CD4-positive, alpha-beta T cell treated with Interleukin-17A for 4 hours (primary cell): ENCODE results near the gene JUND.
A peak's percentile ranks its signal among the peaks of the same experiment; 100 is the strongest.

Source experiments
- DNase-seq: peaks from one replicate; pipeline ENCODE4 v3.0.0-alpha.2; 2020; ENCODE audit warnings: mixed read lengths

The JUND gene

DNA sequence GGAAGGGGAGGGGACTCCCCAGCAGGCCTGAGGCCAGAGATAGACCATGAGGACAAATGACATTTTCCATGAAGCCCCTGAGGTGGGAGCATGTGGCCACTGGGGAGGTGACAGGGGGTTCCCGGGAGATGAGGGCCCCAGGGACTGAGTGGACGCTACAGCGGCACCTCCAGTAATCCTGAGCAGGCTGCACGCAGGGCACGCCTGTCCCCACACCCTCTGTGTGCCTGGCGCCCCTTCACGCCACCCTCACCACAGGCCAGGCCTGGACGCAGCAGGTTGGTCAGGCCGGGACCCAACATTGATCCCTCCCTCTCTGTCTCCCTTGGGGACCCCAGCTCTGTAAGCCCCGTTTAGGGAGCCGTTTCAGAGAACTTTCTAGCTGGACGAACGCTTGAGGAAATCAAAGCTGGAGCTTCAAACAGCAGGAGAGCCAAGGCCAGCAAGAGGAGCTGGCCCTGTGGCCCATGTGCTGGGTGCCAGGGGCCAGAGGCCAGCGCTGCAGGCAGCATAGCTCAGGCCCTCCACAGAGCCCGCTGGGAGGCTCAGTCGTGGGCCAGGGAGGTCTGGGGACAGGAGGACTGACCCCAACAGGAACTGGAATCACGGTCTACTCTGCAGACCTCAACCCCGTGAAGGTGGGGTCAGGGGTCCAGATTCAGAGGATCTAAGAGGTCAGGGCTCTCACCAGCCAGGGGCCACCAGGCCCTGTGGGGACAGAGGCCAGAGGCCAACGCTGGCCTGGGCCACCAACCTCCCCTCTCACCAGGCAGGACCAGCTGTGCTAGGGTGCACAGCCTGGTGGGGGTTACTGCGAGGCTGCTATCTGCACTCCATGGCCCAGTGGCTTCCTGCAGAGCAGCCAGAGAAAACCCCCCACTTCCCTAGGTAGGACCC is 26.9 kb upstream of the JUND start:
- DNase-seq: no peak

DNA sequence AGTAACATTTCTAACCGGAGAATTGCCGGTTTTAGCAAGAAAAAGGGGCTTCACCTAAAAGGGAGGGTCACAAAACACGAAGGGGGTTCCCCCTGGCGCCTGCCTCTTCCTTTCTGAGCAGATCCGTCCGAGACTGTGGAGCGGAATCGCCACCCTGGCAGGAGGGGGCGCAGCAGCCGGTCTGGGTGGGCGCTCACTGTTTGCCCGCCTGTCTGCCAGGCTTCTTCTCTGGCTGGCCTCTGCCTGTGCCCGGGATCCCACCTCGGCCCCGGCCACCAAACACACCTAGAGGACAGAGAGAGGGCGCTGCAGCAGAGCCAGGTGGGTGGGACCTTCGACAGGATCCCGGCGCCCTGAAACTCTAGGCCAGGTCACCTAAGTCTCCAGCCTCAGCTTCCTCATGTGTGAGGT is 25.9 kb upstream of the JUND start:
- DNase-seq: peak; percentile 33

DNA sequence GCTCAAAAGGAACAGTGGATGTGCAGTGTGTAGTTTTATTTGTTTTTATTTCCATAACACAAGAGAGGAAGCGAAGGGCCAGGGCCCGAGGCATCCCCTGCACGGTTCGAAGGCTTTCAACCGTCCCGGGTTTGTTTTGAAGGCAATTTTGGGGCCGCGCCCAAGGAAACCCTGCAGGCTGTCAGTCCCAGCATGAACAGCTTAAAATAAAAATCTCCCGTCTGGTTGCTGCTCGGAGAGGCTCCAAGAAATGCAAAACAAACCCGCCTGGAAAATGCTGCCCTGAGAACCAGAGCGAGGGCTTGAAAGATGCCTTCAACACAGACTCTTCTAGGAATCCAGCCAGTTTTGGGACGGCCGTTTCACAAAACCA is 25.5 kb upstream of the JUND start:
- DNase-seq: peak; percentile 54

DNA sequence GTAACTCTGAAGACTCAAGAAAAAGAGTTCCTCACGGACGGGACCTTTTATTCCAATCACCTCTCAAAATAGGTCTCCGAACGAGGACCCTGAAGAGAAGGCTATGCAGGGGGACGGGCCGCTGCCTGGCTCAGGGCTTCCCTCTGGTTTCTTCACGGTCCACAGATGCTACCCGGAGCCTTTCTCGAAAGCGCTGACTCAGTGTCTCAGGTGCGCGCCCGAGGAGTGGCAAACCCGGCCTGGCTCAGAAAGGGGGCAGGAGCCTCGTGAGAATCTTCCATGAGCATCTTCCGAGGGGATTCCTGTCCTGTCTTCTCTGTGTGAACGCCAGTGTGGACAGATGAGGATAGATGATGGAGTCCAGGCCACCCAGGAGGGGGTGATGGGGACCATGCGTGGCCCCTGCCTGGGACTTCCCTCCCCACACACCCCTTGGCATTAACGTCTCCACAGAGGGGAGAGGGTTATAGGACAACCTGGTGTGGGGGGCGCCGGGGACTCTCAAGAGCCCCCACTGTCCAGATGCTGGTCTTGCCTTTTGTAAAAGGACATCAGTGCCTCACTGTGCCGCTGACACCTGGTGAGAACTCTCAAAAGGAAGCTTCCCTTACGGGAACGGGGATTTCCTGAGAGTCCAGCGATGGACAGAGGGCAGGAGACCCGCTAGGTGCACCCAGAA is 24.9 kb upstream of the JUND start:
- peak; percentile 35 for DNase-seq

DNA sequence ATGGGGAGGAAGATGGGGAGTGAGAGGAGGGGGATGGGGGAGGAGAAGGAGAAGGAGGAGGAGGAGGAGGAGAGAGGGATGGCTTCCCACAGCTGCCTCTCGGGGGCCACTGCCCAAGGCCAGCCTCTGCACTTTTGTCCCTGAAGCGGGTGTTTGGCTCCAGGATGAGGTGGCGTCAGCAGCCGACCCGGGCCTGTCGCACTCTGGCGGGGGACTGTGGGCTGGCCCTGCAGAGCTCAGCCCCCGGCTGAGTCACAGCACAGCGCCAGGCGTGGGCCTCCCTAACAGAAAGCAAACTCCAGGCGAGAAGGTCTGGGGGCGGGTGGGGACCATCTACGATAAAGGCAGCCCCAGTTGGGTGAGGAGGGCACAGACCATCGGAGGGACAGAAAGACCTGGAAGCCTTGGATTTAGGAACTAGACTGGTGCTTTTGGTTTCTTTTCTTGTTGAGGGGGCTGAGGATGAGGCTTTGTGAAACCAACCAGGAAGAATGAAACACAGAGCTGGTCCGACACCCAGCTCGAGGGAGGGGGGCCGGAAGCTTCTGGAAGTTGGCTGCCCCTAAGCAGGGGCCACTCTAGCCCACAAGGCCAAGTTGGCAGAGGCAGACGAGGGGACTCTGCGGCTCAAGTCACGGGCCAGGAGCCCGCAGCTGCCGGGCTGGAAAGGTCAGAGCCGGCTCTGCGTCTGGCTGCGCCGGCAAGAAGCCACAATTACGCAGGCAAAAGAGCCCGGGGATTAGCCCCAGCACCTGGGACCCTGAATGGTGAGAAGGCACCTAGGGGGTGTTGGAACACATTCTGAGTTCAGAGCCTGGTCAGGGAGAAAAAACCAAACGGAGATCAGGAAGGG is 23.3 kb upstream of the JUND start:
- DNase-seq: peak; percentile 90

DNA sequence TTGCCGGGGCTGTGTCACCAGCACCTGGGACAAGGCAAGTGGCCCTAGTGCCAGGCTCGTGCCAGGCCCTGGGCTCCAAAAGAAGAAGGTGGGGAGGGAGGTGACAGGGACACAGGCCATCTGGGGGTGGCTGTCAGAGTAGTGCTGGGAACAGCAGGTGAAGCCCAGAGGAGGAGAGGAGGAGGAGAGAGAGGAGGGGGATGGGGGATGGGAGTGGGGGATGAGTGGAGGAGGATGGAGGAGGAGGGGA is 22.7 kb upstream of the JUND start:
- peak; percentile 45 for DNase-seq

DNA sequence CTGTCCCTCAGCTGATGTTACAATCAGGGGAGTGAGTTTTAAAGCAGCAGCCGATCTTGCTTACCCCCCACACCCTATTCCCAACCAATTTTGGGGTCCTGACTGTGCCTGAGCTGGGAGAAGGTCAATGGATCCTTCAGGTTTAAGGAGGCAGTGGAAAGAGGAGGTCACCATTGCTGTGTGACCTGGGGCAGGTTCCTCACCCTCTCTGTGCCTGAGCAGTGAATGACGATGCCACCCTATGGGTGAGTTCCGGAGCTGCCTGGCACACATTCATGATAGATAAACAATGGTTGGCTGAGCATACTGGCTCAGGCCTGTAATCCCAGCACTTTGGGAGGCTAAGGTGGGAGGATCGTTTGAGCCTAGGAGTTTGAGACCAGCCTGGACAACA is 20.3 kb upstream of the JUND start:
- DNase-seq: no peak

DNA sequence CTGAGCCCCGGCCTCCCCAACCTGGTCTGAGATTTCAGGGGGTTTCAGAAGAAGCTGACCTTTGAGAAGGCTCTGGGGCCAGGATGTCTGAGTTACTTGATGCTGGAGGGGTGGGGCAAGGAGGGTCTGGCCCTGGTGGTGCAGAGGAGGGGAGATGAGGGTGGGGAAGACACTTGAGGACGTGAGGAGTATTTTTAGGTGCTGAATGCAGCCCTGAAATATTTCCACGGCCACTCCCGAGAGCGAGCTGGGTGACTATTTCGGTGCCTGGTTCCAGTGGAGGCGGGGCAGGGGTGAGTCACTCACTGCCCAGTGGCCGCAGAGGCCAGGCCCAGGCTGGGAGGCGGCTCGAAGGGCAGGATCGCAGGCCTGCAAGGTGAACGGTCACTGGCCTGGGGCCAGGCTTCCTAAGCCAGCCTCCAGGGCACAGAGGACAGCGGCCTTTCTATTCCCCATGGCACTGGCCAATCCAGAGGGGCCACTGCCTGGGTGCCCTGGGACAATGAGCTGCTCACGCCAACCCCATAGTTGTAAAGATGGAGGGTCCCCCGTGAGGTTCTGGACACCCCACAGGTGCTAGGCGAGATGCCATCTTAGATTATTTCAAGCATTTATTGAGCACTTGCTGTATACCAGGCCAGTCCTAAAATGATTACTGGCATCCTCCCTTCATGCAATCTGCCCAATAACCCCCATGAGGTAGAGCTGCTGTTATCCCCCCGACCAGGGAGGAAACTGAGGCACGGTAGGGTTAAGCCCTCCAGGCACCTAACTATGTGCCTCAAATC is 19.7 kb upstream of the JUND start:
- DNase-seq: no peak

DNA sequence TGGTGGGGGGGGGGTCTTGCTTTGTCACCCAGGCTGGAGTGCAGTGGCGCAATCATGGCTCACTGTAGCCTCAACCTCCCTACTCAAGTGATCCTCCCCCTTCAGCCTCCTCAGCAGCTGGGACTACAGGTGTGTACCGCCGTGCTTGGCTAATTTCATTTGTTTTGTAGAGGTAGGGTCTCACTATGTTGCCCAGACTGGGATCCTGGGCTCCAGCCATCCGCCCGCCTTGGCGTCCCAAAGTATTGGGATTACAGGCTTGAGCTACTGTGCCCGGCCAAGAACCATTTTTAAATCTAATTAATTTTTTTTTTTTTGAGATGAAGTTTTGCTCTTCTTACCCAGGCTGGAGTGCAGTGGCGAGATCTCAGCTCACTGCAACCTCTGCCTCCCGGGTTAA is 18.2 kb upstream of the JUND start:
- no peak for DNase-seq

DNA sequence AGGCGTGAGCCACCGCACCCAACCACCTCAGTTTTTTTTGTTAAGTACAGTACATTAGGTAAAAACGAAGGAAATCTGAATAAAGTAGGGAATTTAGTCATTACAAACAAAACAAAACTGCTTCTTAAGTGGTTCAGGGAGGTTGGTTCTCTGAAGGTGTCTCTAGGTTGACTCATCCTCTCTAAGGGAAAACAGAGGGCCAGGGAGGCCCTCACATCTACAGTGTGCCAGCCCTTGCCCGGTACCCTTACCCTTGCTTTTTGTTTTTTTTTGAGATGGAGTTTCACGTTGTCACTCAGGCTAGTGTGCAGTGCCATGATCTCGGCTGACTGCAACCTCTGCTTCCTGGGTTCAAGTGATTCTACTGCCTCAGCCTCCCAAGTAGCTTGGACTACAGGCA is 17.2 kb upstream of the JUND start:
- DNase-seq: no peak

DNA sequence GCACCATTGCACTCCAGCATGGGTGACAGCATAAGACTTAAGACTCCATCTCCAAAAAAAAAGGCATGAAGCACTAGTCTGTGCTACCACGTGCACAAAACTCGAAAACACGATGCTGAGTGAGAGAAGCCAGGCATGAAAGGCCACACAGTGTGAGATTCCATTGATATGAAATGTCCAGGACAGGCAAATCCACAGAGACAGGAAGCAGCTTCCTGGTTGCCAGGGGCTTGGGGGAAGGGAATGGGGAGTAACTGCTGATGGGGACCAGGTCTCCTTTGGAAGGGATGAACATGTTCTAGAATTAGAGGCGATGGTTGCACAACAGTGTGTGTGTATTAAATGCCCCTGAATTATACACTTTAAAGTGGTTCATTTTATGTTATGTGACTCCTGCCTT is 15.9 kb upstream of the JUND start:
- DNase-seq: no peak

DNA sequence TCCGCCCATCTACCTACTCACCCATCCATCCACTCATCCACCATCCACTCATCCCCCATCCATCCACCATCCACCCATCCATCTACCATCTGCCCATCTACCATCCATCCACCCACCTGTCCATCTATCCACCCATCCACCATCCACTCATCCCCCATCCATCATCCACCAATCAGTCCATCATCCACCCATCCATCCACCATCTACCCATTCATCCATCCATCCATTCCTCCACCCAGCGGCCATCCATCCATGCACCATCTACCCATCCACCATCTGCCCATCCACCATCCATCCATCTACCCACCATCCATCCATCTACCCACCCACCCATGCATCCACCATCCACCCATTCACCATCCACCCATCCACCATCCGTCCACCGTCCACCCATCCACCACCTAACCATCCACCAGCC is 13.6 kb upstream of the JUND start:
- DNase-seq: no peak

DNA sequence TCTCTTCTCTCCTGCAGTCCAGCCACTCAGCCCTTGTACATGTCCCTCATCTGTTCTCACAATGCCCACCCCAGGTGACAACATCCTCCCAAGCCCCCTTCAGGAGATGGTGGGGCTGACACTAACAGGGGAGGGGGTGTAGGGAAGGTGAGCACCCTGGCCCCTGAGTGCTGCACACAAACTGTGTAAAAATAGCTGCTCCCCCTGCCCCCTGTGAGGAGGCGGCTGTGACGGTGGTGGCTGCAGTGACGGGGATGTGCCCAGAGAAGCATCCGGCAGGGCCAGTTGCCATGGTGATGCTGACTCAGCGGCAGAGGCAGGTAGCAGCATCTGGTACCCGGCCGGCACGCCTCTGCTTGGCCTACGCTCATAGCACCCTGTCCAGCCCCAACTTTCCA is 13.0 kb upstream of the JUND start:
- DNase-seq: peak; percentile 97

DNA sequence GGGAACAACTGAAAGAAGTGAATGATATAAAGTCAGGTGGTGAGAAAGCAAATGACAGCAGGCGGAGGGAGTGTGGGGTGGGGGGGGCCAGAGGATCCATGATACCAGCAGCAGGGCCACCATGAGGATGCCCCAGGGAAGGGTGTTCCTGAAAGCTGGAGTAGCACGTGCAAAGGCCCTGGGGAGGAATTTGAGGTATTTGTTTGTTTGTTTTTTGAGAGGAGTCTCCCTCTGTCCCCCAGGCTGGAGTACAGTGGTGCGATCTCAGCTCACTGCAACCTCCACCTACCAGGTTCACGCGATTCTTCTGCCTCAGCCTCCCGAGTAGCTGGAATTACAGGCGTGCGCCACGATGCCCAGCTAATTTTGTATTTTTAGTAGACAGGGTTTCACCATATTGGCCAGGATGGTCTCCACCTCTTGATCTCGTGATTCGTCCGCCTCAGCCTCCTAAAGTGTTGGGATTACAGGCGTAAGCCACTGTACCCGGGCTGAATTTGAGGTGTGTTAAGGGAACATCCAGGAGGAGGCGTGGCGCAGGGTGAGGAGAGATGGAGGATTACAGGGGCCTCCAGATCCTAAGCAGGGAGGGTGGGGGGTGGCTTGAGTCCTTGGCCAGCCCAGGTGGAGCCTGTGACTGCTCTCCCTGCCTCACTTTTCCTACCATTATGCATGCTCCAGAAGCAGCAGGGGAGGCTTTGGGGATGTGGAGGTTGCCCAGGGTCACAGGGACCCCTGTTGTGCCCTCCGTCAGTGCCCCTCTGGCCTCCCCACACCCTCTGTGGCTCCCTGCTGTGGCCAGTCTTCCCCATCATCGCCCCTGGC is 12.4 kb upstream of the JUND start:
- DNase-seq: no peak

DNA sequence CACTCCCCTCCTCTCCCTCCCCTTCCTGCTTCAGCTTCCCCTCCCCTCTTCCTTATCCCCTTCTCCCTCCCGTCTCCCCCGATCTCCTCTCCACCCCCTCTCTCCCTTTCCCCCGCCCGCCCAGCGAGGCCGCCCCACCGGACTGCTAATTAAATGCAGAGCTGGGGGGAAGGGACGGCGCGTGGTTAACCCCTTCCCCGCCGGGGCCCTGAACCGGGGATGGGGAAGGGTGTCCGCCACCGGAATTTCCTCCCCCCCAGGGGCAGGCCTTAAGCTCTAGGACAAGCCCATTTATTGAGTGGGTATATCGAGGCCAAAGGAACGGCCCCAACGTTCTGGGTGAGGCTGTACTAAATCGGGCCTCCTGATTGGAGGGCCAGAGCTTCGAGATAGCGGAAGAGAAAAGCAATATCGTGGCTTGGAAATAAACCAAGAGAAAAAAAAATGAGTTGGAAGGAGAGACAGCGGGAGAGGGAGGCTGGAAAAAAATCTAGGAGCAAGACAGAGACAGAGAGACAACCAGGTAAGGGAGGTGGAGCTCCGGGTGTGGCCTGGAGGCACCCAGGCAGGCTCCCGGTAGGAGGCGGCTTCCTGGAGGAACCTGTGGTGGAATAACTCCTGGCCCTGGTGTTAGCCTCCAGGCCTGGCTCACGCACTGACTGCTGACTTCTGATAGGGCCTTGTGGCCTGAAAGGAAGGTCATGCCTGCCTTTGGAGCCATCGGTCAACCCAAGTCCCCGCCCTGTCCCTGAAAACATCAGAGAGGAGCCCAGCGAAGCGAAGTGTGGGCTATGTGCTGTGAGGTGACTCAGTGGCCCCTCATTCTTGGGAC is 11.6 kb upstream of the JUND start:
- peak; percentile 42 for DNase-seq

DNA sequence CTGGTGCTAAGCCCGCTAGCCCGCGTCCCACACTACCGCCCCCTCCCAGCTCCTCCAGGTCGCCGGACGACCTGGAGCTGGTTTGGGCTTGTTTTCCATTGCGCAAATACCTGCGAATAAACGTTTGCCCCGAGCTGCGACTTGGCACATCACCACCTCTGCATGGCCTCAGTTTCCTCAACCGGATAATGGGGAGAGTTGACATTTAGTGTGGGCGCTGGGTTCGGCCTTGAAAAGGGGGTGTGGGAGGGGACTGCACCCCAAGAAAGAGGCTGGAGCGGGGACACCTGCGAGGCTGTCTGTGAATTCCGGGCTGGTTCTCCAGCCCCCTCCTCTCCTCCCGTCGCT is 11.0 kb upstream of the JUND start:
- DNase-seq: peak; percentile 28

DNA sequence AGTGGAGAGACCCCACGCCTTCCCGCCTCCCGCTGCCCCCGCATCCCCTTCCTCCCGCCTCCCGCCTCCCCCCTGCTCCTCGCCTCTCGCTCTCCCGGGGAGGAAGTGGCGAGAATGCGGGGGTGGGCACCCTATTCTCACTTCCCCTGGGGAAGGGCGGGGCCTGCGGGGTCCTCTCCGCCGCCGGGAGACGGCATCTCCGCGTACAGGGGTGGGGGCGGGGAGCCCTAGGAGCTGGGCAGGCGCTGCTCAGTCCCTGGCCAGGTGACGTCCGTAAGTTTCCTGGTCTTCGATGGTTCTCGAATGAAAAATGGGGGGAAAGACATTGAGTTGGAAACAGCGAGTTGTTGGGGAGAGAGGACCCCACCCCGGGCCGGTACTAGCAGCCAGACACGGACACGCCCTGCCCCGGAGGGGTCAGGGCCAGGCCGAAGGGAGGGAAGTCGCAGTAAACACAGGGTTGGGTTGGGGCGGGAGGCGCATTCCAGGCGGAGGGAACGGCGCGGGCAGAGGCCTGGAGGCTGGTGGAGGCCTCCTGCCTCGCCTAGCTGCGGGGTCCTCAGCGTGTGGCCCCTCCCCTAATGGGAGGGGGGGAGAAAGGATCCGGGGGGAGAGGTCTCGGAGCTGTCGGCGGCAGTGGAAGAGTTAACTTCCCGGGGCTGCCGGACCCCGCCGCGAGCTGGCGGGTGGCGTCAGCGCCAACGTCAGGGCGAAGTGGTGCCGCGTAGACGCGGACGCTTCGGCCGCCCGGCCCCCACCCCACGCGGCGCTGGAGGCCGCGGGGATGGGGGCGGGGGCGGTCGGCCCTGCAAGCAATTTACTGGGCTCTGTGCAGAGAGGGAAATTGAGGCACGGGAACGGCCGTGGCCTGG is 10.4 kb upstream of the JUND start:
- DNase-seq: peak; percentile 82

DNA sequence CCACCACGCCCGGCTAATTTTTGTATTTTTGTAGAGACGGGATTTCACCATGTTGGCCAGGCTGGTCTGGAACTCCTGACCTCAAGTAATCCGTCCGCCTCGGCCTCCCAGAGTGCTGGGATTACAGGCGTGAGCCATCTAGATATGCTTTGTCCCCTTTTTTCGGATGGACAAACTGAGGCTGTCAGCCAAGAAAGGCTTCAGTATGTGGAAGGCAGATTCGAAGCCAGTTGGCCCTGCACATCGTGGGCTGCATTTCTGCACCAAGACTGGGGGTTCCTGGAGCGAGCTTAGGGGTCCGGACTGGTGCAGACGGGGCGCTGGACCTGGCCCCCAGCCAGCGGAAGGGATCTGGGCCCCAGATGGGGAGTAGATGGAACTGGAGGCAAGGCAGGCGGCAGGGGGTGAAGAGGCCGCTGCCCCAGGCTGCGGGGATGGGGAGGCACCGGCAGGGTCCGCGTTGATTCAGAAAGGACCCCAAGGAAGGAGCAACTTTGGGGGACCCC is 9.7 kb upstream of the JUND start:
- DNase-seq: peak; percentile 24

DNA sequence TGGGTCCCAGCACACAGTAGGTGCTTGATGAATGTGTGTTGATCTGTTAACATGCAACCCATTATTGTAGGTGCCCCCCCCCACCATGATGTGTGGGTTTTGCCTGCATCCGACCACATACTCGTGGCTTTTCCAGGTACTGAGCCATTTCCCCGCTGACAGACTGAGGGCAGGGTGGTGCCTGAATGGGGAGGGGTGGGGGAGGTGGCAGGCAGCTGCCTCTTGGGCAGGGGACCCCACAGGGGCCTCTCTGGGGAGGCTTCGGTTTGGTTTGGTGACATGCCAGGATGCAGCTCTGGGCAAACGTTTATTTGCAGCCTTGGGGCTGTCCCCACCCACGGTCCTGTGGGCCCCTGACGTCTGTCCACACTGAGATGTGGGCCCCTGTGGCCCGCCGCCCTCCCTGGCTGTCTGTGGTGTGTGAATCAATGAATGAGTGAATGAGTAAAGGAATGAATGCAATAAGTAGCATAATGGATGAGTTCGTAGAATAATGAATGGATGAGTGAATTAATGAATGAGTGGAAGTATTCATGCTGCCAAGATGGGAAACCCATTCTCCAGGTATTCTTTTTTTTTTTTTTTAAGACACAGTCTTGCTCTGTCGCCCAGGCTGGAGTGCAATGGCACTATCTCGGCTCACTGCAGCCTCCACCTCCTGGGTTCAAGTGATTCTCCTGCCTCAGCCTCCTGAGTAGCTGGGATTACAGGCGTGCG is 9.0 kb upstream of the JUND start:
- peak; percentile 72 for DNase-seq
